ENCODE measurements around the gene PRDM1.

PRDM1 gene

DNA sequence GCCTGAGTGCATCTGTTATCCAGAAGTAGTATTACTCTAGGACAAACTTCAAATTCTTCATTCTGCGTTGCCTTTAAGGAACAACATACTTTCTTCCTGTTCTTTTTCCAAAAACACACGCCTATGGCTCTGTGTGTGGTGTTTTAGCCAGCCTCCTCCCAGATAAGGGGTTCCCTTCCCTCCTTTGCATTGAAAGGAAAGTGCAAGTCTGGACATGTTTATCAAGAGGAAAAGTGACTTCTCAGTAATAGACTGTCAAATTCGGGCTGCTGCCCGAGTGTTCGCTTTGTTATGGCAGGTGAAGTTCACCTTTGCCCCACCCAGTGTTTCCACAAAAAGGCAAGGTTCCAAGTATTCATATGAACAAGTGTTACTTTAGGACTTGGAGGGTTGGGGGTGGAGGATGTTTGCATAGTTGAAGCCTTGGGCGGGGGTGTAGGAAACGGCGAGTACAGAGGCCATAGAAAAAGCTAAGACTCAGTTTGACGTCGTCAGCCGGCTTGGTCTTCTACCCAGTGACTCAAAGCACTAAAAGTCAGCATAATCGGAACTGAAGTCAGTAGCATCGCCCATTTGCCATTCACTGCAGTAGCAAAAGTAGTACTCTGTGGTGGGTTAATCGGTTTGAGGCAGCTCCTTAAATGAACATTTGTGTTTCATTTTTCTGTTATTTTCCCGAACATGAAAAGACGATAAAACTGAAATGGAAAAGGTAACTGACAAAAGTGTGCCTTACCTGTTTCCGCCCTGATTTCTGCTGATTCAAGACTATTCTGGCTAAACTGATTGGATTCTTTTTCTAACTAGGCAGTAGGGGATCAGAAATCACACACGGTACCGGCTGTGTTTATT, 12.5 kb downstream of the PRDM1 start:
- peak; percentile 53 for DNase-seq

DNA sequence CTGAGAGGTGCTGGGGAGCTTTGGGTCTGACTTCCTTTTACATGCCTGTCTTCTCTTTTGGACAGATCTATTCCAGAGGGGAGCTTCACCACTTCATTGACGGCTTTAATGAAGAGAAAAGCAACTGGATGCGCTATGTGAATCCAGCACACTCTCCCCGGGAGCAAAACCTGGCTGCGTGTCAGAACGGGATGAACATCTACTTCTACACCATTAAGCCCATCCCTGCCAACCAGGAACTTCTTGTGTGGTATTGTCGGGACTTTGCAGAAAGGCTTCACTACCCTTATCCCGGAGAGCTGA, 13.1 kb downstream of the PRDM1 start:
- no peak for DNase-seq

DNA sequence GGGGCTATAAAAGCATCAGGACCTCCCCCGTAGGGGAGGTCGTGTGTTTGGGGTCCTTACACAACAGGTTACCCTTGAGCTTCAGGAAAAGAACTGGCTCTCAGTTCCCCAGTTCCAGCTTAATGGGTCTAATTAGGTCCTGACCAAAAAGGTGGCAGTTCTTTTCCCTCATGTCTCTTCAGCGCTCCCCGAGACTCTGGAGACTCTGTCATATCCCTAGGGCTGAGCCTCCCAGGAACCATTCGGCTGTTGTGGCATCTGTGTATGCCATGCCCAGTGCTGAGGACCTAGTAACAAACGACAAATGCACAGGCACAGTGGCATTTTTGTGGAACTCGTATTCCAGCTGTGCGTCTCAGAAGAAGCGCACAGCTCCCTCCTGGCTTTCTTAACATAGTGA, 14.6 kb downstream of the PRDM1 start:
- DNase-seq: no peak

DNA sequence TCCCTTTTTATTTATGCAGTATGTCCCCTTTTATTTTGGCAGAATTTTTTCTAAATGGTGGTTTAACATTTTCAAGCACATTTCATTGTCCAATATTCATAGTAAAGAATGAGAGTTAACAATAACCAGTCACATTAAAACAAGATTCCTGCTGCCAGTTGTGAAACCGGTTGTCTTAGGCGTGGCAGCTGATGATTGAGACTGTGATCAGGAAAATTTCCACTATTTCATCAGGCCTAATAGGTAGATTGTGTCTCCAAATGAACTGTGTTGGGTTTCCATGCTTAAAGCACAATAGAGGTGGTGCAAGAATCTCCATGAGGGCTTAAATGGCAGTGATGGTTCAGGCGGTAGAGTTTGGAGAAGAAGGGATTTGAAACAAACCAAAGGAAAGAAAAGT, 15.3 kb downstream of the PRDM1 start:
- DNase-seq: no peak

DNA sequence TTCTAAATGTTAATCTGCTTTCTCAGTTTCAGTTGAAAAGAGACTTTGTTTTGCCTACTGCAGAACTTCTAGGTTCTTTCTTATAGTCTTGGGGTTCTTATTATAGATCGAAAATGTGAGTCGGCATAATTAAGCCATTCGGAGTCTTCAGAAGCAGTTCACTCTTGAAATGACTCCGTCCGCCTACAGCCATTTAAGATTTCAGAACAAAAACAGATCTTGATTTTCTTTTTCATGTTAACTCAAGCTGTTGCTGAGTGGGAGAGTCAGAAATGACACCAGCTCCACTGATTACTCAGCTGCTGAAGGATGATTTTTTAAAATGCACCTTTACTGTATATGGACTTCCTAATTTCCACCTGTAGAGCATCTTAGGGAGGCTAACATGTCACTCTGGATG, 15.9 kb downstream of the PRDM1 start:
- DNase-seq: no peak

DNA sequence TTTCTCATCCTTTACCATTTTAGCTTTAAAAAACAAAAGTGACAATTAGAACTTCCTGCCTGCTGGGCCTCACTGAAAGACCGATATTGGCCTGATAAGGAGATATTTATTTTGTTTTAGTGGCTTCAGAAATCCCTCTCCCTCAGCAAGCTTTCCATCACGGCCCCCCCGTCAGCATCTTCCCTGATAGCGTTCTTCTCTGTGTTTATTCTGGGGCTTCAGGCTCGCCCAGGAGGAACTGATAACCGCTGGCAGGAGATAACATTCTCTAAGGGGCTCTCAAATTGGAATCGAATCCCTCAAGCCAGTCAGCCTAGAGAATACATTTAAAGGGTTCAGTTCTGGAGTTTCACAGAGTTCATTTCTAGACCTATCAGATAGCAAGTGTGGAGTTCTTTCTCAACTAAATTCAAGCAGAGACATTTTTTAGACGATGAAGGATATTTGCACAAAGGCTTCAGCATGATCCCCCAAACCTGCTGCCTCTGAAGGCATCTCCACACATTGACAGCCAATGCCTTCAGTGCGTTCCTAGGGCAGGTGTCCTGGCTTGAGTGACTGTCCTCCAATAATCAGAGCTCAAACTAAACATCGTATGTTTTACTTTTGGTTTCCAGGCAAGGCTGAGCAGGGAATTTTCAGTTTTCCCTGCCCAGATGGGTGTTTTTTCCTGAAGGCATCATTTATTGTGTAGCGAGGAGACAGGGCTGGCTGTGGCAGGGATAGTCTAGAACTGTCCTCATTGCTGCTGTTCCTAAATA, 17.0 kb downstream of the PRDM1 start:
- DNase-seq: no peak

DNA sequence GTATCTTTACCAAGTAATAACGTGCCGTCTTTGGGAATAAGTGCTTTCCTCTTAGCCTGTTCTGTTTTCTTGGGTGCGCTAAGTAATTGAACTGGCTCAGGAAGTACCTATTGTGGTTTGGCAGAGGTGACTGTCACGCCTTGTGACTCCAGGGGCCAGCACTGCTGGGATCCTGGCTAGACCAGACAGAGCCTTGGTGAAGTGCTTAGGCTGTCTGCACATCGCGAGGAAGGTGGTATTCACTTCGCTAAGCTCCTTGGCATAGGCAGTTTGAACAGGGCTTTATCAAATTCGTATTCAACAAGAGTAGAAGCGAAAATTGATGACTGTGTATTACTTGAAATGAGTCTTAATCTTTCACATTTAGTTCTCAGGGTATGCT, 17.6 kb downstream of the PRDM1 start:
- DNase-seq: no peak

DNA sequence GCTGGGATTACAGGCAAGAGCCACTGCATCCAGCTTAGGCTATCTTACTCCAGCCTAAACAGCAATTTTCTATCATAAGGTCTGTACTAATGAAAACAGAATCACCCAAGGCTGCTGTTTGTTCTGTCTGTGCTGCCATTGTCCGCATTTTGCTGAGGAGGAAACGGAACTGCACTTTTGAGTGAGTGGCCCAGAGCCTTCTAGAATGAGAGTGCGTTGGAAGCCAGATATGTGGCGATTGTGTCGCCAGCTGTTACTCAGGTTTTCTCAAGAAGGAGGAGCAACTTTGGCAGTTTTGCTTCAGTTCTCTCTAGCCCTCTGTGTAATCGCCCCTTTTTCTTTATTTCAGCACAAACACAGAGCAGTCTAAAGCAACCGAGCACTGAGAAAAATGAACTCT, 18.3 kb downstream of the PRDM1 start:
- DNase-seq: no peak

DNA sequence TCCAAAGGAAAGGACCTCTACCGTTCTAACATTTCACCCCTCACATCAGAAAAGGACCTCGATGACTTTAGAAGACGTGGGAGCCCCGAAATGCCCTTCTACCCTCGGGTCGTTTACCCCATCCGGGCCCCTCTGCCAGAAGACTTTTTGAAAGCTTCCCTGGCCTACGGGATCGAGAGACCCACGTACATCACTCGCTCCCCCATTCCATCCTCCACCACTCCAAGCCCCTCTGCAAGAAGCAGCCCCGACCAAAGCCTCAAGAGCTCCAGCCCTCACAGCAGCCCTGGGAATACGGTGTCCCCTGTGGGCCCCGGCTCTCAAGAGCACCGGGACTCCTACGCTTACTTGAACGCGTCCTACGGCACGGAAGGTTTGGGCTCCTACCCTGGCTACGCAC, 18.8 kb downstream of the PRDM1 start:
- no peak for DNase-seq

DNA sequence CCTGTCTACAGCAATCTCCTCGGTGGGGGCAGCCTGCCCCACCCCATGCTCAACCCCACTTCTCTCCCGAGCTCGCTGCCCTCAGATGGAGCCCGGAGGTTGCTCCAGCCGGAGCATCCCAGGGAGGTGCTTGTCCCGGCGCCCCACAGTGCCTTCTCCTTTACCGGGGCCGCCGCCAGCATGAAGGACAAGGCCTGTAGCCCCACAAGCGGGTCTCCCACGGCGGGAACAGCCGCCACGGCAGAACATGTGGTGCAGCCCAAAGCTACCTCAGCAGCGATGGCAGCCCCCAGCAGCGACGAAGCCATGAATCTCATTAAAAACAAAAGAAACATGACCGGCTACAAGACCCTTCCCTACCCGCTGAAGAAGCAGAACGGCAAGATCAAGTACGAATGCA, 19.4 kb downstream of the PRDM1 start:
- no peak for DNase-seq

DNA sequence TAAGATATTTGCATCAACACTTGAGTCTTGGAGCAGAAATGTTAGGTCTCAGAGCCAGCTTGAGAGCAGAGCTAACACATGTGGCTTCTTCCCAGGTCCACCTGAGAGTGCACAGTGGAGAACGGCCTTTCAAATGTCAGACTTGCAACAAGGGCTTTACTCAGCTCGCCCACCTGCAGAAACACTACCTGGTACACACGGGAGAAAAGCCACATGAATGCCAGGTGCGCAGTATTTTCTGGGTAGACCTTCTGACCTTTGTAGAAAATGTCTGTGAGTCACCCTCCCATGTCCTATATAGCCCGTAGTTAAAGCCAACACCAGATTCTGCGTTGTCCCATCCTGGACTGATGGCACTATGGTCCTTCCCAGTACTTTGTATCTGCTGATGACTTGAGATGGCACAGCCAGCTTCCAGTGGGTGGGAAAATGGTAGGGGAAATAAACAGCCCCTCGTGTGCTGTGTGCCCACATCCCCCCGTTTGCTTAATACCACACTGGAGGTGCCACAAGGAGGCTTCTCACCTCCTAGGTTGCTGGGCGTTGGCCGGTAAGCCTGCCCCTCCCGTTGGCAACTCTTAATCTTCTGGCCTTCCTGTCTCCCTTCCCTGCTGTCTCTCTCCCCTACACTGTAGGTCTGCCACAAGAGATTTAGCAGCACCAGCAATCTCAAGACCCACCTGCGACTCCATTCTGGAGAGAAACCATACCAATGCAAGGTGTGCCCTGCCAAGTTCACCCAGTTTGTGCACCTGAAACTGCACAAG, 20.3 kb downstream of the PRDM1 start:
- DNase-seq: no peak

DNA sequence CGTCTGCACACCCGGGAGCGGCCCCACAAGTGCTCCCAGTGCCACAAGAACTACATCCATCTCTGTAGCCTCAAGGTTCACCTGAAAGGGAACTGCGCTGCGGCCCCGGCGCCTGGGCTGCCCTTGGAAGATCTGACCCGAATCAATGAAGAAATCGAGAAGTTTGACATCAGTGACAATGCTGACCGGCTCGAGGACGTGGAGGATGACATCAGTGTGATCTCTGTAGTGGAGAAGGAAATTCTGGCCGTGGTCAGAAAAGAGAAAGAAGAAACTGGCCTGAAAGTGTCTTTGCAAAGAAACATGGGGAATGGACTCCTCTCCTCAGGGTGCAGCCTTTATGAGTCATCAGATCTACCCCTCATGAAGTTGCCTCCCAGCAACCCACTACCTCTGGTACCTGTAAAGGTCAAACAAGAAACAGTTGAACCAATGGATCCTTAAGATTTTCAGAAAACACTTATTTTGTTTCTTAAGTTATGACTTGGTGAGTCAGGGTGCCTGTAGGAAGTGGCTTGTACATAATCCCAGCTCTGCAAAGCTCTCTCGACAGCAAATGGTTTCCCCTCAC, 21.0 kb downstream of the PRDM1 start:
- no peak for DNase-seq

DNA sequence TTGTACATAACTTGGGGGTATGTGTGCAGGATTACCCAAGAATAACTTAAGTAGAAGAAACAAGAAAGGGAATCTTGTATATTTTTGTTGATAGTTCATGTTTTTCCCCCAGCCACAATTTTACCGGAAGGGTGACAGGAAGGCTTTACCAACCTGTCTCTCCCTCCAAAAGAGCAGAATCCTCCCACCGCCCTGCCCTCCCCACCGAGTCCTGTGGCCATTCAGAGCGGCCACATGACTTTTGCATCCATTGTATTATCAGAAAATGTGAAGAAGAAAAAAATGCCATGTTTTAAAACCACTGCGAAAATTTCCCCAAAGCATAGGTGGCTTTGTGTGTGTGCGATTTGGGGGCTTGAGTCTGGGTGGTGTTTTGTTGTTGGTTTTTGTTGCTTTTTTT, 22.0 kb downstream of the PRDM1 start:
- DNase-seq: no peak

DNA sequence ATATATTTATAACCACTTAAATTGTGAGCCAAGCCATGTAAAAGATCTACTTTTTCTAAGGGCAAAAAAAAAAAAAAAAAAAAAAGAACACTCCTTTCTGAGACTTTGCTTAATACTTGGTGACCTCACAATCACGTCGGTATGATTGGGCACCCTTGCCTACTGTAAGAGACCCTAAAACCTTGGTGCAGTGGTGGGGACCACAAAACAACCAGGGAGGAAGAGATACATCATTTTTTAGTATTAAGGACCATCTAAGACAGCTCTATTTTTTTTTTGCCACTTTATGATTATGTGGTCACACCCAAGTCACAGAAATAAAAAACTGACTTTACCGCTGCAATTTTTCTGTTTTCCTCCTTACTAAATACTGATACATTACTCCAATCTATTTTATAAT, 22.9 kb downstream of the PRDM1 start:
- DNase-seq: no peak

DNA sequence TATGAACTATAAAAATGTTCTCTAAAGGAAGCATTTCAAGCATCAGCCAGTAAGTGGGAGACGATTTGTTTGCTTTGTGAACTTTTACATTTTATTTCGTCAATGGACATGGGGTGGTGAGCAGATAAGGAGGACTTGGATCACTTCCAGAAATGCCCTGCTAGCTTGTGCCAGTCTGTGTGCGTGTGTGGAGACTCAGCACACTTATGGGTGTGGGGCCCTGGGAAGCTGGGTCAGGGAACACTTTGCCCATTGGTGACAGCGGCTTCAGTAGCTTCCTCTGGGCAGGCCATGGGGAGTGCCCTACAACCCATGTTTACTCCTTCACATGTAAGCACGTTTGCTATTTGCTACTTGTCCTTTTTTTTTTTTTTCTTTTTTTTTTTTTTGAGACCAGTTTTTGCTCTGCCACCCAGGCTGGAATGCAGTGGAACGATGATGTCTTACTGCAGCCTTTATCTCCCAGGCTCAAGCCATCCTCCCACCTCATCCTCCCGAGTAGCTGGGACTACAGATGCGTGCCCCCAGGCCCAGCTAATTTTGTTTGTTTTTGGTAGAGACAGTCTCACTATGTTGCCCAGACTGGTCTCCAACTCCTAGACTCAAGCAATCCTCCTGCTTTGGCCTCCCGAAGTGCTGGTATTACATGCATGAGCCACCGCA, 24.2 kb downstream of the PRDM1 start:
- DNase-seq: no peak

DNA sequence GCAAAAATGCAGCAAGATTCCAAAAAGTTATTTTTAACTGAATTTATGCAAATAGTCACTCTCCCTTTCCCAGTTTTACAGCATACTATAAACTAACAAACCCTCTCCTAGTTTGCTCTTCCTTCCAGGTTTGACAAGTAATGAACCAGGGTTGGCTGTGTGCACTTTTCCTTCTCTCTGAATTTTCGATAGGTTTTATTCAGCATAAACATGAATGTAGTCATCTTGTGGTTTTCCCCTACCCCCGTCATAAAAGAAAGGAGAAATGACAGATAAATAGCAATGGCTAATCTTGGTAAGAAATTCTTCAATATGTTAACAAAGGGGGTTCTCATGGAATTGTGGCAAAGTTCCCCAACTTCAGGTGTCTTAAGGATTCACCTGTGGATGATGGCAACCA, 26.3 kb downstream of the PRDM1 start:
- no peak for DNase-seq

DNA sequence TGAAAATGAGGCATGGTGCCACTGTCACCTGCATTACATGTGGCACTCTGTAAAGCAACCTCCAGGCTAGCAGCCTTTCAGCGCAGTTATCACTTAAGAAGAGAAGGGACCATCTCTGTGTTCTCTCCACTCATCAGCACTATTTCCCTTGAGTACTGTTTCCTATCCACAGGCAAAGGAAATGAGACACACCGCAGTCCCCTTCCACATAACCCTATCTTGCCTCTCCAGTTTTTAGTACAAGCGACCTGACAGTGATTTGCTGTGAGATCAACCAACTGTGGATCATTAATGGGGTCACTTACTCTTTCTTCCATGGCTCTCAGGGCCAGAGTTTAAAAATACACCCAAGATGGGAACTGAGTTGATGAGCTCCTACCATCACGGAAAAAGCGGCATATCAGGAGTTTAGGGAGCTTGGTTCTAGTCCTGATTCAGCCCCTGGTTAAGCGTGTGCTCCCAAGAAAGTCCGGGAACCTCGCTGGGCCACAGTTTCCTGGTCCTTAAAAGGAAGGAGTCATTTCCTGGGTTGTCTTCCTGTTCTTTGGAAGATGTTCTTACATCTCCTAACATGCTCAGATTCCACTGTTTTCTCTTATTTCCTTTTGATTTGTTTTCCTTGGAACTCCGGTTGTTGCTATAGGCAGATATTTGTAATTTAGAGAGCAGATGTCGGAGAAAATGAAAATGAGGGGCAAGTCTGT, 27.3 kb downstream of the PRDM1 start:
- no peak for DNase-seq

DNA sequence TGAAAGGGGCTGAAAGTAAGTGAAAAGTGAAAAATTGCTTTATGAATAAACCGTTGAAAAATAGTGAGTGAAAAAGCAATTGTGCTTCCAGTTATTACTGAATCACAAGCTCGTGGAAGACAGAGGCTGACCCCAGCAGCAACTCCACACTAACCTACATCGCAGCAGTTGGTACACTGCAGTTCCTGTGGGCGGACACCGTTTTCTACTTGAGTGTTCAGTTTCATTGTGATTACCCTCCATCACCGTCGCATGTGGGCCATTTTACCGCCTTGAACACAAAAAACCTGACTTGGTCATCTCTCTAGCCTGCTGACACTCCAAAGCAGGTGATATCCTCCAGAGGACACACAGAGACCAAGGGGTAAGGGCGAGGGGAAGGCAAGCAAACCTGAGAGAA, 28.4 kb downstream of the PRDM1 start:
- no peak for DNase-seq

DNA sequence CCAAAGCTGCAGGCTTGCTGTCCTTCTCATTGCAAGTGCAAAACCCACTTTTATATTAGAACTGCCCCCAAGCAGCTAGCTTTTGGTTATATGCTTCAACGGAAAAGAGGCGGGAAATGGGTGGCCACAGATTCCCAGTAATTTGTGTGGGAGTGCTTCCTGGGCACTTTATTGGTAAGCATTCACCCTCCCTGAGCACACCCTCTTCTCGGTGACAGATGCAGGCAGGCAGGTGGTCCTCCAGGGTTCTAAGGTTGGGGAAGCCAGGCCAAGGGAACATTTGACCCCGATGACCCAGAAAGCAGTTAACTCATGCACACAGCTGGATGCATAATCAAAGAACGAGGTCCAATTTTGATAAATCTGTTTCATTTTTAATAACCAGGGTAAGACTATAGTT, 29.1 kb downstream of the PRDM1 start:
- DNase-seq: no peak

DNA sequence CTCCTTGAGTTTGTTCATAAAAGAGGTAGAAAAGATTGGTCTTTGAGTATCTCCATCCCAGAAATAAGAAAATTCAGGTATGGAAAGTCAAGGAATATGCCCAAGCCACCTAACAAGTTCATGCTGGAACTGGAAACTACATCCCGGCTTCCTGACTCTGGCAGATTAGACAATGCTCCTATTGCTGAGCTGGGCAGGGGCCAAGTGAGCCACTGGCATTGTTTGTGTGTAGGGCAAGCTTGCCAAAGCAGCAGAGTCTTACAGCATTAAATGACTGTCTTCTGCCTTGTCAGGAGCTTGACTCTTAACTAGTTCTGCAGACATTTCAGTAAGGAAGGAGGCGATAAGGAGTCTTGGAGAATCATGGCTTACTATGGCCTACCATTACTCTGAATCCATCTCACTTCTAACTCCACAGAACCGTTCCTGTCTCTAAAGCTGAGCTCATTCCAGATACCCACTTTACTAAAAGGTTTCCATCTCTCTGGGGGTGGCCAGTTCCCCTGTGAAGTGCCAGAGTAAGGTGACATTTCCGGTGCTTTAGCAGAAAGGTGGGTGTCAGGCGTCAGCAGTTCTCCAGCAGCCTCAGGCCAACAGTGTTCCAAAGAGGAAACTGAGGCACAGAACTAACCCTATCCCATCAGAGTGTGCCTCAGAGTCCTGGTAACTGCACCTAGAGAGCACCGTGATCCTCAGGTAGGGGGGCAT, 30.1 kb downstream of the PRDM1 start:
- no peak for DNase-seq

DNA sequence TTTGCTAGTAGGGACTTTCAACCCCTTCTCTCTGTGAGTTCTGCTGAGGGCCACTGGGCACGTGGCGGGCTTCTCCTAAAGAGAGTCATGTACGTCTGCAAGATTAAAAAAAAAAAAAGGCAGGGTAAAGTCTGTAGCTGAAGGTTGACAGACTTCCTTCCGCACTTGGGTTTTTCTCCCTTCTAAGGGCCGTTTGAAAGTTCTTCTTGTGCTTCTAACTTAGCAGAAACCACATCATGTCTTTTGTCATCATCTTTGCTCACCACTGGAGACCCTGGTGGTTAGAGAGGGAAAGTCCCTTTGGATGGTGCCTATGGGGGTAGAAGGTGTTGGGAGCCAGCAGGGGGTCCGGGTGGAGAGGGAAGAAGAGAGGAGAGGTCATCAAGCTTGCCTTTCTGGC, 31.4 kb downstream of the PRDM1 start:
- peak; percentile 41 for DNase-seq
